Neuronal stem cell (in vitro differentiated cells): ENCODE measurements around the gene TMEM126B.

Source experiments
- DNase-seq: peaks from one replicate; pipeline ENCODE4 v3.0.0-alpha.2; 2013; ENCODE audit warnings: low spot score
- H2AFZ ChIP-seq: one replicate; pipeline ENCODE4 v1.6.1; 2013; ENCODE audit warnings: mild to moderate bottlenecking, low read length, inconsistent platforms
- H2AK5ac ChIP-seq: 2 replicates; pipeline ENCODE4 v1.6.1; 2013; ENCODE audit warnings: low read depth, mild to moderate bottlenecking, inconsistent platforms, low read length, moderate library complexity, mixed read lengths
- H2BK120ac ChIP-seq: 2 replicates; pipeline ENCODE4 v1.6.1; 2013; ENCODE audit warnings: low read depth, mild to moderate bottlenecking, inconsistent platforms, low read length, moderate library complexity, mixed read lengths
- H2BK12ac ChIP-seq: one replicate; pipeline ENCODE4 v1.6.1; 2013; ENCODE audit warnings: low read length, inconsistent platforms
- H2BK15ac ChIP-seq: 2 replicates; pipeline ENCODE4 v1.6.1; 2013; ENCODE audit warnings: mild to moderate bottlenecking, low read length, inconsistent platforms, mixed read lengths
- H2BK5ac ChIP-seq: one replicate; pipeline ENCODE4 v1.6.1; 2013; ENCODE audit warnings: inconsistent platforms, mild to moderate bottlenecking, low read length, moderate library complexity
- H3K14ac ChIP-seq: one replicate; pipeline ENCODE4 v1.6.1; 2013; ENCODE audit warnings: low read length, inconsistent platforms
- H3K18ac ChIP-seq: 2 replicates; pipeline ENCODE4 v1.6.1; 2013; ENCODE audit warnings: low read length, inconsistent platforms
- H3K23ac ChIP-seq: 2 replicates; pipeline ENCODE4 v1.6.1; 2013; ENCODE audit warnings: low read depth, mild to moderate bottlenecking, mixed read lengths, low read length, inconsistent platforms; ENCODE audit not compliant: poor library complexity
- H3K27ac ChIP-seq: replicated peaks from 3 replicates; pipeline ENCODE4 v1.5.1; 2013; ENCODE audit warnings: low read length, inconsistent platforms
- H3K27me3 ChIP-seq, 3 experiments: 2 replicates each; pipeline ENCODE4 v1.6.1; 2013; ENCODE audit warnings: low read length in 3 of 3, mild to moderate bottlenecking in 2 of 3, inconsistent platforms in 1 of 3, low read depth in 1 of 3, mixed read lengths in 1 of 3, moderate library complexity in 1 of 3; ENCODE audit not compliant: control insufficient read depth in 3 of 3, insufficient read depth in 3 of 3
- H3K36me3 ChIP-seq, 2 donors: replicated peaks in 1 of 2; 2 replicates each; pipeline ENCODE4 v1.6.1; 2013; ENCODE audit warnings: low read length in 2 of 2; ENCODE audit not compliant: control insufficient read depth in 2 of 2, insufficient read depth in 2 of 2
- H3K4ac ChIP-seq: 2 replicates; pipeline ENCODE4 v1.6.1; 2013; ENCODE audit warnings: inconsistent platforms, mild to moderate bottlenecking, low read length, moderate library complexity
- H3K4me1 ChIP-seq, 2 donors: 1 replicate in 1 of 2; 2 replicates in 1 of 2; pipeline ENCODE4 v1.6.1; 2013; ENCODE audit warnings: low read length in 2 of 2, low read depth in 1 of 2; ENCODE audit not compliant: control insufficient read depth in 2 of 2, insufficient read depth in 1 of 2
- H3K4me2 ChIP-seq: one replicate; pipeline ENCODE4 v1.6.1; 2013; ENCODE audit warnings: mild to moderate bottlenecking, low read length, inconsistent platforms; ENCODE audit not compliant: insufficient read depth, poor library complexity, severe bottlenecking
- H3K4me3 ChIP-seq, 2 donors: 2 replicates each; pipeline ENCODE4 v1.5.1; 2013; ENCODE audit warnings: low read length in 2 of 2, mild to moderate bottlenecking in 2 of 2, inconsistent platforms in 1 of 2, moderate library complexity in 1 of 2
- H3K79me1 ChIP-seq: one replicate; pipeline ENCODE4 v1.6.1; 2013; ENCODE audit warnings: low read depth, mild to moderate bottlenecking, inconsistent platforms, low read length, moderate library complexity
- H3K9ac ChIP-seq: one replicate; pipeline ENCODE4 v1.6.1; 2013; ENCODE audit warnings: mild to moderate bottlenecking, low read depth, low read length, inconsistent platforms; ENCODE audit not compliant: poor library complexity
- H3K9me3 ChIP-seq, 2 donors: replicated peaks in 1 of 2; 2 replicates each; pipeline versions ENCODE3 to v1.6.1; 2013; ENCODE audit warnings: low read length in 2 of 2, mild to moderate bottlenecking in 2 of 2, inconsistent platforms in 1 of 2, low read depth in 1 of 2, mixed read lengths in 1 of 2, moderate library complexity in 1 of 2; ENCODE audit not compliant: control insufficient read depth in 2 of 2, insufficient read depth in 1 of 2
- H4K8ac ChIP-seq: one replicate; pipeline ENCODE4 v1.6.1; 2013; ENCODE audit warnings: low read depth, mild to moderate bottlenecking, inconsistent platforms, low read length, moderate library complexity
- H4K91ac ChIP-seq: one replicate; pipeline ENCODE4 v1.6.1; 2013; ENCODE audit warnings: low read length, low read depth, mild to moderate bottlenecking, inconsistent platforms; ENCODE audit not compliant: poor library complexity
- WGBS, 2 donors: extraction: QIAGEN DNeasy Blood & Tissue Kit; methylation state at CpG; one replicate each; pipeline ENCODE4 v1.1.7; 2013; ENCODE audit warnings: missing lambda C conversion rate in 2 of 2, mixed read lengths in 1 of 2; ENCODE audit not compliant: insufficient read length in 2 of 2, insufficient replicate concordance in 1 of 2; ENCODE audit errors: extremely low coverage in 2 of 2; 5-methylcytosine and 5-hydroxymethylcytosine counted together

The TMEM126B gene

DNA sequence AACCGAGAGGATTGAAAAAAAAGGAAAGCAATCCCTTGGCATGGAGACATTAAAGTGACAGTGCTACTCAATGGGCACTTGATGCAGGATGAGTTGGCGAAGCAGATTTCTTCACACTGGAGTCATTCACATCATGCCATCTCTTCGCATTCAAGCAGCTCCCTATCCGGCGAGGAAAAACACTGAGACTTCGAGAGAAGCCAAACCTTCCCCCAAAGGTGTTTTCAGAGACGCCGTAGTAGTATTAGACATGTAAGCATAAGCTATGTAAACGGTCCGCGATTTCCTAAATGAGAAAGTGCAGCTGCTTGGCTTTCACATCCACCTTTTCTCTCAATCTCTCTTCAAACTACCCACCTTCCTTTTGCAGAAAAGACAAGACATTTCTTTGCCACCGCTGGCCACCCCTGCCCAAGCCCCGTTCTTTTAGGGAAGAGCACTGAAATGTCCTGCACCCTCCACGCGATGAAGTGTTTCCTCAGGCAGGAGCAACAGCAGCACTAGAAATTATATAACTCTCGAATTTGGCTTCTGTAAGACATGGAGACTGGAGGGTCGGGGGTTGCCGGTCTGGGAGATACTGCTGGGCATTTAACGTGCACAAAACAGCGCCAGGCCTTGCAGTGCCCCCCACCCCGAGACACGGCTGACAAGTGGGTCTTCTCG is 928 bp upstream of the TMEM126B start, which contains the start of gene DLG2:
TSS of gene DLG2 (minus strand) at position 13 of the 666 bp plus-strand sequence.
- Histone ChIP-seq H2BK15ac (no peak within 1 kb of the TSS), H3K4me2 (peak within 1 kb of the TSS; percentile 79), H2BK5ac (no peak within 1 kb of the TSS), H4K91ac (no peak within 1 kb of the TSS), H3K9me3 (no peaks in the 10 kb centered on the region), H3K23ac (no peak within 1 kb of the TSS), H3K14ac (peak within 1 kb of the TSS; percentile 86), H3K27ac (peak within 1 kb of the TSS; percentile 72), H2BK12ac (no peak within 1 kb of the TSS), H2BK120ac (no peak within 1 kb of the TSS), H3K36me3 (peaks cover 0 to 22% of the 10 kb centered on the region in 2 donors), H2AFZ (peak within 1 kb of the TSS; percentile 97), H3K9ac (peak within 1 kb of the TSS; percentile 83), H3K4ac (no peak within 1 kb of the TSS), H3K4me1 (peaks cover 4 to 6% of the 10 kb centered on the region in 2 donors), H3K4me3 (peak within 1 kb of the TSS; percentile 71 to 86), H3K79me1 (no peaks in the 10 kb centered on the region), H3K18ac (peak within 1 kb of the TSS; percentile 95), H3K27me3 (no peaks in the 10 kb centered on the region), H2AK5ac (no peak within 1 kb of the TSS), H4K8ac (no peak within 1 kb of the TSS)
- no CpG with 5 or more reads among the region's 23 CpGs for WGBS, 2 donors
- DNase-seq = peak; percentile 15

GRCh38 chr11:85628771-85629341 is 463 bp downstream of the TMEM126B start:
- no peak overlapping the region for H3K27ac ChIP-seq
- H2BK12ac ChIP-seq = no peak overlapping the region
- H2BK5ac ChIP-seq = no peak overlapping the region
- H3K79me1 ChIP-seq = no peaks in the 10 kb centered on the region
- H3K4ac ChIP-seq = no peak overlapping the region
- no peak overlapping the region for H2AK5ac ChIP-seq
- H2AFZ ChIP-seq = peak overlapping the region; percentile 97
- H3K9ac ChIP-seq = no peak overlapping the region
- H3K4me2 ChIP-seq = peak overlapping the region; percentile 63
- peaks cover 4 to 6% of the 10 kb centered on the region in 2 donors for H3K4me1 ChIP-seq
- no peak overlapping the region for H4K91ac ChIP-seq
- no peak overlapping the region for H3K14ac ChIP-seq
- no peak overlapping the region for H4K8ac ChIP-seq
- H3K27me3 ChIP-seq = no peaks in the 10 kb centered on the region
- WGBS, 2 donors = no CpG with 5 or more reads among the region's 13 CpGs
- no peak overlapping the region for H2BK120ac ChIP-seq
- peaks cover 0 to 26% of the 10 kb centered on the region in 2 donors for H3K36me3 ChIP-seq
- no peak overlapping the region for H3K18ac ChIP-seq
- no peak for DNase-seq
- H3K4me3 ChIP-seq = peak overlapping the region; percentile 71 to 85
- H2BK15ac ChIP-seq = no peak overlapping the region
- H3K9me3 ChIP-seq = no peaks in the 10 kb centered on the region
- no peak overlapping the region for H3K23ac ChIP-seq

- Histone ChIP-seq H2BK120ac (no peak overlapping the region), H3K27ac (no peak overlapping the region), H3K9ac (no peak overlapping the region), H3K4me3 (no peak overlapping the region), H3K23ac (no peak overlapping the region), H2AK5ac (no peak overlapping the region), H3K4me2 (no peak overlapping the region), H3K36me3 (peaks cover 2 to 78% of the 10 kb centered on the region in 2 donors), H3K27me3 (no peaks in the 10 kb centered on the region), H4K8ac (no peak overlapping the region), H3K9me3 (no peaks in the 10 kb centered on the region), H3K4ac (no peak overlapping the region), H3K4me1 (peaks cover 0 to 4% of the 10 kb centered on the region in 2 donors), H4K91ac (no peak overlapping the region), H2BK12ac (no peak overlapping the region), H3K18ac (no peak overlapping the region), H2BK15ac (no peak overlapping the region), H3K79me1 (no peaks in the 10 kb centered on the region), H2AFZ (no peak overlapping the region), H2BK5ac (no peak overlapping the region), H3K14ac (no peak overlapping the region)
- DNase-seq = no peak
- WGBS, 2 donors = no CpG with 5 or more reads among the region's 3 CpGs
Observed at GRCh38 chr11:85634747-85635146, 6.4 kb downstream of the TMEM126B start.

GRCh38 chr11:85643191-85643614 is 14.8 kb downstream of the TMEM126B start:
- no peak overlapping the region for H3K18ac ChIP-seq
- H3K9ac ChIP-seq = no peak overlapping the region
- H3K4me1 ChIP-seq = peaks cover 0 to 2% of the 10 kb centered on the region in 2 donors
- no peaks in the 10 kb centered on the region for H3K27me3 ChIP-seq
- no peak overlapping the region for H3K4me3 ChIP-seq
- H3K9me3 ChIP-seq = no peaks in the 10 kb centered on the region
- no peak overlapping the region for H4K91ac ChIP-seq
- H2BK15ac ChIP-seq = no peak overlapping the region
- no peak overlapping the region for H2AK5ac ChIP-seq
- H3K36me3 ChIP-seq = peaks cover 0 to 14% of the 10 kb centered on the region in 2 donors
- H4K8ac ChIP-seq = no peak overlapping the region
- H2BK5ac ChIP-seq = no peak overlapping the region
- H3K23ac ChIP-seq = no peak overlapping the region
- no peak overlapping the region for H3K4ac ChIP-seq
- no peaks in the 10 kb centered on the region for H3K79me1 ChIP-seq
- no peak overlapping the region for H3K14ac ChIP-seq
- no peak overlapping the region for H2BK120ac ChIP-seq
- H2AFZ ChIP-seq = no peak overlapping the region
- WGBS, 2 donors = no CpG with 5 or more reads among the region's 2 CpGs
- no peak overlapping the region for H3K4me2 ChIP-seq
- H3K27ac ChIP-seq = no peak overlapping the region
- no peak overlapping the region for H2BK12ac ChIP-seq
- no peak for DNase-seq
